GM21619 (cell line): ENCODE data around the gene TNNI3K.

Source experiments
- ATAC-seq: cut with Tn5 transposase; IDR thresholded peaks from one replicate; pipeline ENCODE4 v1.9.1; 2021; ENCODE audit not compliant: unreplicated experiment

TNNI3K gene

DNA sequence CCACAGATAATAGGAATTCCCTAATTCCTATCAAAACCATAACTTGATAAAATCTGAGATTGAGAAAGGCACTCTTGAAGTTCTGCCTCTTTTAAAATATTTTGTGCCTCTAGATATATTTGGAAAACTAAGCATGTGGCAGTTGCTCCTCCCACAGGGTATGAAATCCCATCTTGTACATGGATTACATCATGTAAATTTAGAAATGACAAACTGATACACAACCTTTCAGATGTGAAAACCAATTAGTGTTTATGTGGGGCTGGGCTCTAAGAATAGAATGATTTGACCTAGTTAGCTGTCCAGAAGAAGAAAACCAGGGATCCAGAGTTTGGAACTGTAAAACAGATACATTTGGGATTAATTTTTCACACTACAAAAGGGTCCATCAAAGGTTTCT is 261.5 kb downstream of the TNNI3K start:
- no peak for ATAC-seq

DNA sequence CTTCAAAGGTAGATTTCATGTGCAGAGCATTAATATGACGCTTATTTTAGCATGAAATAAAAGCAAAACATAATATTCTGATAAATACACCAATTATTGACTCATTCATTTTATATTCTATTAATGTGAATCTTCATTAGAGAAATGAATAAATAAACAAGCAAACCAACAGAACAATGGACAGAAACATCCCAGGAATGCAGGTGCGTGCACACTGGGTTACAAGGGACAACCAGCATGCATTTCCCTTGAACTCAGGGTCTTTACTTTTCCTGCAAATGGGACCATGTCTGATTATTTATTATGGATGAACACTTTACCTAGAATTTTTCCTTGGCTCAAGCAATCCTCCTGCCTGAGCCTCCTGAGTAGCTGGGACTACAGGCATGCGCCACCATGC is 263.7 kb downstream of the TNNI3K start:
- no peak for ATAC-seq

DNA sequence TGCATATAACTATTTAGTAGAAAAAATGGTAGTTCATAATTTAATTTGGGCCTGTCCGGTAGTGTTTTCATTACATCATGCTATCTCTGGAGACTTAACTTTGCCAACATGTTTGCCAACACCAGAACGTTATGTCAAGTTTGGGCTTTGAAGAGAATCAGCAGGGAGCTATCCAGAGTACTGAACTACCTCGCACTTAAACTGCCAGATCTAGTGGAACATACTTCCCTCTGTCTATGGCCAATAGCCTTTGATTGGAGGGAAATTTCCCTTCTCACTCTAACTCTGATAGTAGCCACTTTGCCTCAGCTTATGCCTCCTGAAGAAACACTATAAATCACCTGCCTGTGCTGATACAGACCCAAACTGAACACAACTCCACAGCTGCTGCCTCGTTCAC is 267.2 kb downstream of the TNNI3K start:
- no peak for ATAC-seq

DNA sequence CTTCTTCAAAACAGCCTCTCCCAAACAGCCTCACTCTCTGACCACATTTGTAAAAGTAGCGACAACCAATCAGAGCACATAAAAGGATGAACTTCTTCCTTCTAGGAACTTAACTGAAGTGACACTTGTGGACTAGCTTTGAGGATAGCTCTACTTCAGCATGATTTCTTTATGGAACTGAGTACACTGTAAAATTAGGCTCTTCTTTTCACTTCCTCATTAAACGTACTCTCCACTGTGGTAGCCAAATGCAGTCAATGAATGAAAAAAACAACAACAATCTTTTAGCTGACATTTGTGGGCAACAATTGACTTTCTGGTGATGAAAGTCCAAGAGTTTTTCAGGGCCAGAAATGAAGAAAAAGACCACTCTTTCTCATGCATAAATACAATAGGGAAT is 267.7 kb downstream of the TNNI3K start:
- no peak for ATAC-seq

DNA sequence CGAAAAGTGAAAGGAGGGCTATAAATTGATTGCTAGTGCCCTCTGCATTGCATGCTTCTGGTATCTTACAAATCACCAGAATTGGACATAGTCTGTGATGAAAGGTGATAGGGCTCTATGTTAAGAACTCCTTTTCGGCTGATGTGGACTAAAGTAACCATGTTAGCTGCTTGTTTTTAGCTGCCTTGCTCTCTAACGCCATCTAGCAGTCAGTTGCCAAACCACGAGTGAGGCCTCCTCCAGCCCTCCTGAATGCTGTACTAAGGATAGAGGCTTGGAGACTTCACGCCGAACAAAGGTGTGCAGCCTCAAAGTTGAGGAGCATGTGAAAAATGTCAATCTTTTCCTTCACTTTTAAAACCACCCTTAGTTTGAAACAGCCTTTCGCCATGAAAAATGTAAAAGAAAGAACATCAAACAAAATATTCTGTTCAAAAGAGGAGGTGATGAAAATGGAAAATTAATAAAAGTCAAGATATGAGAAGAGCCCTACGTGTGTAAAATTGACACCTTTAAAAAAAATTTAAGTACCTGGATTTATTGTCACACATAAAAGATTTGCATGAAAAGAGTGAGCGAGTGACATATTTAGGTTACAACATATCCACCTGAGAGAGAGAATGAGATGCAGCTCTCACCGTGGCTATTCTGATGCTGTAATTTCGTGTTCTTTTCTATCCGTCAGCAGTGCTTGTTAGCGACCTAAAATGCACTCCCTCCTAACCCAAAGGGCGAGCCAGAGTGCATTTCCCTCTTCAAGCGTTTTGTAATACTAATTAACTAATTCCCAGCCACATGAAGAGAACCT is 269.1 kb downstream of the TNNI3K start:
- ATAC-seq = peak; percentile 83

DNA sequence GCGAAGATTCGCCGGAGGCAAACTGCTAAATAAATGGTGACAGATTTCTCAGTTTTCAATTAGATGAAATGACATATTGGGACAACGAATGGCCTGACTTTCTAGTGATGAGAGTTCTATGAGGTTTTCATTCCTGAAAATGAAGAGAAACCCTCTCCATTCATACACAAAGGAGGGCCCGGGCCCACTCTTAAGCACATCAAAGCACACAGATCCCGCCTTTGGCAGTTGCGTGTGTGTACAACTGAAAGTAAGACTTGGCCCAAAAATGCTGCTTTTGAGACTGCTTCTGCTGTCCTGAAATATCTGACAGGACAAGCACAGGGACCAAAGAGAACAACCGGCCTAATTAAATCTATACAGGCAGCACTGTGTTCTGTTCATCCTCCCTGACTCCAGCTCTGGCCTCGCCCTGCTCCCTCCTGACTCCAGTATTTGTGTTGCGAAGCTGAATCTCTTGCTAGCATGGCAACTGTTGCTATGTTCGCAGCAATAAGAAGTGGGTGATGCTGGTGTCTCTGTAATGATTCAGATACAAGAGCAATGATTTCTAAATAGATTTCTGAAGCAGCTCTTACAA is 269.8 kb downstream of the TNNI3K start:
- no peak for ATAC-seq

DNA sequence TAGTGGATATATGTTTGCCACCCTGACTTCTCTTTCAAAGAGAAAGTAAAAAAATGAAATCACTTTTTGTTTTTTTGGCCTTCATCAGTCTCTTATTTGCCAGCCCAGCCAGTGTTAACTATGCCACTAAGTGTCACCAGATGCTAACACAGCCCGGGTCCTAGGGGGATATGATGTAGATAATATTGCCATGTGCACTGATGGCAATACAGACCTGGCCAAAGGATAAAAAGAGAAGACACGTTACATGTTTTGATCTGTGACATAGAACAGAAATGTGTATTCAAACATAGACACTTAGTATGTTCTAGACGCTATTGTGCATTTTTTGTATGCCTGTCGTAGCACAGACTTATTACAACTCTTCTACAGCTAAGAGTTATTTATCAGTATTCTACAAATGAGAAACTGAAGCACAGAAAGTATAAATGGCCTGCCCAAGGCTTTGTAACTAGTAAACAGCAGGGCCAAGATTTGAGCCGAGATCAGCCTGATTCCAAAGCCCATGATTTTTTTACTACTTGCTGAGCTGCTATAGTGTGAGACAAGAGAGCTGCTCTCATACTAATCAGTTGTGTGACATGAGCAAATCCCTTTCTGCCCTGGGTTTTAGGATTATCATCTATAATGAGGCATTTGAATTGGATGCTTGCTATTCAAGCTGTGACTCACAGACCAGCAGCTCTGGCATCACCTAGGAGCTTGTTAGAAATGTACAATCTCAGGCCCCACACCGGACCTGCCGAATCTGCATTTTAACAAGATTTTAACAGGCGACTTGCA is 270.9 kb downstream of the TNNI3K start:
- no peak for ATAC-seq

DNA sequence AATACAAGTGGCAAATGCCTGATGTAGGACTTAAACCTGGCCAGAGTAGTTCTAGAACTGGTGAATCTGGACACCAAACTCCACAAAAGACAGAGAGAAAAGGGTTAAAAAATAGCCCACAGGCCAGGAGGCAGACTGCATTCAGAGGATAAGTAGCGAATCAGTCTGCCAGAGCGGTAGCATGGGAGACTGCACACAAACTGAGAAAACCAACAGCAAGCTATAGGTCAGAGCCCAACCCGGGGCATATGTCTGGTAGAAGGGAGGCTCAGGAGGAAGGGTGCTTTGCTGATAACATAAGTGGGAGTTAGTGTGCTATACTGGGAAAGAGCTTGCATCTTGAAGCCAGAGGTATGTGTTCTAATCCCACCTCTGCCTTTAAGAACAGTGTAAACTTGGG is 273.3 kb downstream of the TNNI3K start:
- ATAC-seq = no peak

DNA sequence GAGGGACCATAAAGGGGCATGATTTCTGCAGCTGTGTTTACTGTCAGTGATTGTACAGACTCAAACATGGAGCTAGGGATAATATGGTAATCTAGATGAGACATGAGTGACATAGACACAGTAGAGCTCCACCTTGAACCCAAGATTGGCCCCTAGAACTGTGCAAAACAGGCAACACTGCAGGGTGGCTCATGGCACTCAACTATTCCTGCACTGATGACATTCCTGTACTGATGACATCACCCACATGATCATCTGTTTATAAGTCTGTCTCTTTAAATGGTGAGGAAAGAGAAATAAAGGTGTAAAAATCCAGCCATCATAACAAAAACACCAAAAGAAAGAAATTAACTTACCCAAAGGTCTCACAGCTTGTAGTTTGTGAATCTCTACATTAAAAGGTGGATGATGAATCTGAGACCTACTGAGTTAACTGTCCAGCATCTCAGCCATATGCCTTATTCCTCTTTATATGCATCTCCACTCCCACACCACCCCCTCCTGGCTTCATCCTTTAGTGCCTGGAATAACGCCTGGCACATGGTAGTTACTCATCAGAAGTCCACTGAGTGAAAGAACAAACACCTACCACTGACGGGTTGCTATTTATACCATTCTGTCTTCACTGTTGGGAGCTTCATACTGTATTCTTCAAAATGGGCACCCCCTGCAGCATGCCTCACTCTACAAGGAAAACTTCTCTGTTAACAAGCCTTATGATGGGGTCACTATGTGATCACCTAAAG is 277.2 kb downstream of the TNNI3K start, which contains the start of gene LRRC53:
Gene LRRC53 (minus strand): TSS at position 442 of the 746 bp plus-strand sequence. CDS start 29,262 bp downstream, outside the sequence.
- ATAC-seq = no peak

DNA sequence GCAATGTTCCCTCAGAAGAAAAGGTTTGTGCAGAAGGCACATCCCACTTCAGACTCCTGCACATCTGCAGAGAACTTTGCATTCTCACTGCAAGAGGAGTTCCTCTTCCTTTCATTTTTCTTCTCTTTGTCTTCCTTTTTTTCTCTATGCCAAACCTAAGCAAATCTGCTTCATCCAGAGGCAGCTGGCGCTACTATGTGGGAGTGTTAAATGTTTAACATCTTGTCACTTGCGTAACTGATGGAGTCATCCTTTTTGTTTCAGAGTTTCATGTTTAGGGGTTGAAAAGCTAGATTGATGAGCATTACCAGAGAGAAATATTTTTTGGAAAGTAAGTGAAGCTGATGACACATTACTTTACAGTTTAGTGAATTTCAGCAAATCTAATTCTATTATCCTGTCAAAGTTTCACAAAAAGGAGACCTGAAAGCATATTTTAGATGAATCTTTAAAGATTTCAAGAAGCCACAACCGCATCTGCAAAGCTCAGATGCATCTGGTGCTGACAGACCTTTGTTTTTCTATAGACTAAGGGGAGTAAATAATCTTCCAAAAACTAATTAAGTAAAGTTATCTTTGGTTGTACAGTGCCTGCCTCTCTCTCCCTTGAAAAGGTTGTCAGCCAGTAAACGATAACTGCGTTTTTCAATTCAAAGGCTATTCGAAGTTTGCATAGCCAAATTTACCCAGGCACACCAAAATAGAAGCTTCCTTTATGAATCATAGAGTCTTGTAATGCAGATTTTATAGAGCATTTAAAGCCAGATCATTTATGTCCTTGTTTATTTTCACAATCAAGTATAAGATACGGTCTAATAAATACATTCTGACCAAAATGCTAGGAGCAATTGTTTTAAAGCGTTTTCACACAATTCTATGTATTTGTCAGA is 278.5 kb downstream of the TNNI3K start:
- ATAC-seq = no peak

DNA sequence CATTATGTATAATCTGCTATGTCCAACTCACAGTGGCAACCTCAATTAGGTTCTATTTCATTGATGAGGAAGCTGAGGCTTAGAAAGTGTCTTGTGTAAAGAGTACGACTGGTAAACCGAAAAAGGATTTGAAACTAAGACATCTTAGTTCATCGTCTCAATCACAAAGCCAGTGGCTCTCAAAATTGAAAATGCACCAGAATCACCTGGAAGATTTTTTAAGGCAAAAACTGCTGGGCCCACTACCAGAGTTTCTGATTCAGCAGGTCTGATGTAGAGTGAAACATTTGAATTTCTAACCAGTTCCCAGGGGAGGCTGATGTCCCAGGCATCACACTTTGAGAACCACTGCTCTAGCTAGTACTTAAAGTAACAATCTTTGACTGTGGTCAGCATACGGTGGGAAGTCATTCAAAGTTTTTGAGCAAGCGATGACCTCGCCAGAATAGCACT is 282.4 kb downstream of the TNNI3K start:
- ATAC-seq = peak; percentile 86

DNA sequence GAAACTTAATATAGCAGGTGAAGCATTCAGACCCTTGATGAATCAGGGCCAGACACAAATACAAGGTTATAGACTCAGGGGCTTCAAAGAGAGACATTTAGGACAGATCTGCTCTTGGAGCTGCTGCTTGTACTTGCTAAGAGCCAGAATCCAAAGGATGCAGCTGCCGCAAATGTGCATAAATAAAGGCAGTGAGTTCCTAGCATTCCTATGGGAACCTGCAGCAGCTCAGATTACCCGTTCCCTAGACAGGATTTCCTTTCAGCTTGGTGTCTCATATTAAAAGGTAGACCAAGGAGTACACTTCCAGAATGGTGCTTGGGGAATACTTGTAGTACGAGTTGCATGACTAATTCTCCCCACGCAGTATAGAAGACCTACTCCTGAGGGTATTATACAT is 287.0 kb downstream of the TNNI3K start:
- no peak for ATAC-seq

DNA sequence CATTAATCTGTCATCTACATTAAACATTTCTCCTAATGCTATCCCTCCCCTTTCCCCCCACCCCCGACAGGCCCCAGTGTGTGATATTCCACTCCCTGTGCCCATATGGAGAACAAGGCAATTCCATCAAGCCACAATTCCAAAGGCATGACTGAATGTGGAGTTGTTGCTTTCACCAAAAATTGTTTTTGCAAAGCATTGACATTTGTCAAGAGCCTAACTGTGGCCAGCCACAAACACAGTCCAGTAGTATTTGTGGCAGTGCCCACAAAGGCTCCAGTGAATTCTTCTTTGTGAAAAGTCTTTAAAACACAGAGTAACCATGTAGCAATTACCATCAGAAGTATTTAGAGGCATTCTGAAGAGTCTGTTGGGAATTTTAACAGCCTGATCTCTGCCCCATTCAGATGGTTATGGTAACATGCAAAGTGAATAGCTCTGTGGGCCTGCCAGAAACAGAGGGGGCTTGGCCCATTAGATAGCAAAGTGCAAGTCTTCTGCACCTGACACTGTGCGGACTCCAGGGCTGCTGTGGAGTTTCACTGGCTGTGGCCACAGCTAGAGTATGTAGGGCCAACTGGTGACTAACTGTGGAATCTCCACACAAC is 288.8 kb downstream of the TNNI3K start:
- no peak for ATAC-seq

DNA sequence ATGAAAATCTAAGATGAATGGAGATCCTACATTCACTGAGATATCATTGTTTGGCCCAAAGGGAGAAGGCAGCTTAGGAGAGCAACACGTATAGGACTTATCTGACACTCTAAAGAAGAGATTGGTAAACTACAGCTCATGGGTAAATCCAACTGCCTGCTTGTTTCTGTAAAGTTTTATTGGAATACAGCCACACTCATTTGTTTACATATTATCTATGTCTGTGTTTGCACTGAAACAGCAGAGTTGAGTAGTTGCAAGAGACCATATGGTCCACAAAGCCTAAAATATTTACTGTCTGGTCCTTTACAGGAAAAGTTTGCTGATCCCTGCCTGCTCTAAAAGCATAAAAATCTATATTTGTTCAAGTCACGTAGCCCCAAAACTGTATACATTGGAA is 291.5 kb downstream of the TNNI3K start:
- no peak for ATAC-seq

DNA sequence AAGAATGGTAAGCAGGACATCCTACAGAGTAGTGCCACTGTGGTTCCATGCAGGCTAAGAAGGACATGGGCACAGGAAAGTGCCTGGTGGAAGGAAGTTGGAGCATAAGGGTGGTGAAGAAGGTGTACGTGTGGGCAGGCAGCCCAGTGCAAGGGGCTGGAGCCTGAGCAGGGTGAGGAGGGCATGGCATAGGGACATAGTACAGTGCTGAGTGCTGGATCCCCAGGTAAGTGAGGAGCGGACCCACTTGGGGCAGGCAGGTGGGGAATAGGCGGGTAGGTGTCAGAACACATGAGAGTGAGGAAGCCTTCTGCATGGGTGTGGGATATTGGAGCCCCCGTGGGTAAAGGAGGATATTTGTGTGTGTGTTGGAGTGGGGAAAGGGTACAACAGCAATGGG is 292.9 kb downstream of the TNNI3K start:
- ATAC-seq = no peak

DNA sequence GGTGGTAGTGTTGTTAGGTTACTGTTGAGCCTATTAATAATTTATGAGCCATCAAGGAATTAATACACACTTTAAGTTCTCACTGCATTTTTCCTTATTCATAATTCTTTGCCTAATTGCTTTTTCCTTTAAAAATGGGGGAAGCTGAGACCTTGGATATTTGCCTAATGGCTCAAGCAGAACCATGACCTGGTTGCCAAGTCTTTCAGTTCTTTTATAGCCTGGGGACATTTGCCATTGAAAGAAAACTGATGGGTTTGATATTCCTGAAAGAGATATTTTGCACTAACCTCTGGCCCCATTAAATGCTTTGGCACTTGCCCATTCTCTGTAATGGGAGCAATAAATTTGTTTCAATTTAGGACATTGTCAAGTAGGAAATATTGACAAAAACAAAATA is 295.7 kb downstream of the TNNI3K start:
- ATAC-seq = no peak

DNA sequence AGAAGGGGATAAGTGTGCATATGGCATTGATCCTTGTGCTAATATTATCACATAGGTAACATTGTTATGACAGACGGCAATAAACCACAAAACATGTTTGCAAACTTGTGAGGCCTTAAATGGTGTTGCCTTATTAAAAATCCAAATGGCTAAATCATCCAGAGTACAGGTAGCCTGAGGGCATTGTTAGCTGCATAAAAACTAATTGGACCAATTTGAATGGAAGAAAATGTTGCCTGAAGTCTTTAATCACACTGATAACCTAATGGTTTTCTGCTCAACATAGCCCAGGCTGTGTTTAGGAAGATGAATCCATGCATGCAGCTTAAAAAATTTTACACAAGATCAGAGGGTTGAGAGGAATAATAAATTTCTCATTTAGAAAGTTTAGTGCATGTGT is 296.6 kb downstream of the TNNI3K start:
- no peak for ATAC-seq

DNA sequence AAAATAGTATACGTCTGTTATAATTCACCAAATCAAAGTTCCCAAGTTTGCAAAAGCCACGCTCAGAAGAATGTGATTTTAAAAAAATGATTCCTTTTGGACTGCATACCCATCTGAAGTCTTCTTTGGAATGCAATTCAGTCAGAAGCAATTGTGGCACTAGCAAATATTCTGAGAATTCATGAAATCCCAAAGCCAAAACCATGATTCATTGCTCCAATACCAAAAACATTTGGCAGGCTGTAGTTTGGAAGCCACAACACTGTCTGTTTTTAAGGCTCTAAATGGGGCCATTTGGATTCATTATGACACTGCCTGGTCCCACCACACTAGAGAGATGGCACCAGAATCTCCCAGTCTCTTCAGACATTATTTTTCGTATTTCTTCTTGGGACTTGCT is 299.1 kb downstream of the TNNI3K start:
- no peak for ATAC-seq

DNA sequence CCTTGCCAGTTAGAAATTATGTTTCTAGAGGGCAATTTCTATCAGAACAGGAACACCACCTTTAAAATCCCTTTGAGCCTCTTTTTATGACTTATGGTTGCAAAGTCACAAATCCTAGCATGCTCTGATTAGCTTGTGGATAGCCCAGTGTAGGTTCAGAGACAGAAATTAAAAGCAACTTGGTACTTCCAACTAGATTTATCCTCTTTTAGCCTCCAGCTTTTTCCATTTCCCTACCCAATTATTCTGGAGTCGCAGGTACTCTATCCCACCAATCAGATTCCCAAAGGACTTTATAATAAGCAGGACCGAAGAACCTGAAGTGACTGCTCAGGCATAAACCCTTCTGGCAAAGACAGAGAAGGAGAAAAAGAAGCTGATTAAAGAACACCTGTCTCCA is 310.6 kb downstream of the TNNI3K start:
- no peak for ATAC-seq
